PC-9 (cell line): Measurements from ENCODE around the gene LRRC1. TPM values are rescaled to one million over a fixed set of nuclear protein-coding genes. Genes with fewer than 3 reads are reported as not detected.

Experiments
- BruUV-seq: library from RNA; stranded (reverse); fragments of 400-500 nt; replicated peaks from 2 replicates; lab custom pipeline; 2021; lab: Mats Ljungman, UMichigan
- CTCF ChIA-PET: fragments of 300-600 bp; sonication (Branson Sonifier 250); formaldehyde crosslinking; loops from one replicate; lab custom pipeline; 2022; ENCODE audit warnings: antibody characterized with exemption; lab: Charles Lee
- POLR2A ChIA-PET: fragments of 300-600 bp; sonication (Branson Sonifier 250); formaldehyde crosslinking; loops from one replicate; lab custom pipeline; 2022; ENCODE audit warnings: antibody characterized with exemption; ENCODE audit not compliant: unreplicated experiment; lab: Charles Lee
- DNase-seq, 2 experiments: peaks; one replicate each; pipeline versions ENCODE4 v3.0.0 to v3.0.0-alpha.2; 2015 to 2022; ENCODE audit warnings: mixed read lengths in 1 of 2
- H2AFZ ChIP-seq: fragments of 200-600 bp; sonication (generic); 2 replicates; pipeline ENCODE4 v1.8.1; 2017; ENCODE audit warnings: antibody characterized with exemption
- H3F3A ChIP-seq: fragments of 200-600 bp; sonication (generic); 2 replicates; pipeline ENCODE4 v1.8.1; 2017; ENCODE audit warnings: antibody characterized with exemption, mild to moderate bottlenecking, low read depth; ENCODE audit not compliant: insufficient read depth
- H3K27ac ChIP-seq: fragments of 200-600 bp; sonication (generic); 2 replicates; pipeline ENCODE4 v1.6.1; 2016; ENCODE audit warnings: mixed run types
- H3K27me3 ChIP-seq: fragments of 200-600 bp; sonication (generic); 2 replicates; pipeline ENCODE4 v1.6.1; 2016; ENCODE audit warnings: low read depth, mixed run types; ENCODE audit not compliant: insufficient read depth
- H3K36me3 ChIP-seq: fragments of 200-600 bp; sonication (generic); 2 replicates; pipeline ENCODE4 v1.6.1; 2016; ENCODE audit warnings: low read depth, mixed run types
- H3K4me1 ChIP-seq: fragments of 200-600 bp; sonication (generic); replicated peaks from 2 replicates; pipeline ENCODE4 v1.6.1; 2016; ENCODE audit warnings: mixed run types; ENCODE audit not compliant: insufficient read depth
- H3K4me2 ChIP-seq: fragments of 200-600 bp; sonication (generic); 2 replicates; pipeline ENCODE4 v1.6.1; 2017; ENCODE audit warnings: mixed run types
- H3K4me3 ChIP-seq: fragments of 200-600 bp; sonication (generic); 2 replicates; pipeline ENCODE4 v1.6.1; 2016; ENCODE audit warnings: mixed run types
- H3K79me2 ChIP-seq: fragments of 200-600 bp; sonication (generic); 2 replicates; pipeline ENCODE4 v1.6.1; 2017; ENCODE audit warnings: low read depth, mixed run types
- H3K9me2 ChIP-seq: fragments of 200-600 bp; sonication (generic); 2 replicates; pipeline ENCODE4 v1.8.1; 2017; ENCODE audit warnings: mild to moderate bottlenecking; ENCODE audit not compliant: insufficient read depth
- H3K9me3 ChIP-seq: fragments of 200-600 bp; sonication (generic); 2 replicates; pipeline ENCODE4 v1.8.1; 2016; ENCODE audit warnings: low read depth; ENCODE audit not compliant: insufficient read depth
- H4K20me1 ChIP-seq: fragments of 200-600 bp; sonication (generic); 2 replicates; pipeline ENCODE4 v1.8.1; 2017; ENCODE audit not compliant: insufficient read depth
- CTCF ChIP-seq: fragments of 200-600 bp; sonication (generic); conservative IDR thresholded peaks from 2 replicates; pipeline ENCODE4 v1.6.1; 2017; ENCODE audit warnings: mixed run types, antibody characterized with exemption, mild to moderate bottlenecking, moderate library complexity
- EZH2 ChIP-seq: fragments of 200-600 bp; sonication (generic); IDR thresholded peaks from 2 replicates; pipeline ENCODE4 v1.8.0; 2017; ENCODE audit warnings: antibody characterized with exemption, low read depth
- intact Hi-C: fragments of 100-400 bp; cut with micrococcal nuclease; formaldehyde crosslinking; loops from one replicate; pipeline ENCODE4 v1.10.0; 2022; ENCODE audit not compliant: unreplicated experiment
- total RNA-seq: library from RNA; stranded (reverse); gene quantifications from 2 replicates; pipeline ENCODE4 v1.2.3, GENCODE V29; 2021

LRRC1 gene
- total RNA-seq, 1 experiment from 2014 or later = 26.4 TPM

GRCh38 chr6:53752856-53753255, 41.9 kb upstream of the LRRC1 start:
- no peaks in the 10 kb centered on the region for H3K79me2 ChIP-seq
- intact Hi-C loops = no loop called here
- peak overlapping the region; percentile 45 for H3K4me2 ChIP-seq
- H3K4me3 ChIP-seq = no peak overlapping the region
- no peaks in the 10 kb centered on the region for H3K9me3 ChIP-seq
- peak overlapping the region; percentile 80 for H3K27ac ChIP-seq
- H4K20me1 ChIP-seq = no peaks in the 10 kb centered on the region
- DNase-seq = peak in 1 of 2 experiments; percentile 89
- H3K4me1 ChIP-seq = peaks cover 21% of the 10 kb centered on the region
- no peak for TF ChIP-seq CTCF
- no peak for TF ChIP-seq EZH2
- H3K27me3 ChIP-seq = no peaks in the 10 kb centered on the region
- no peaks in the 10 kb centered on the region for H3K9me2 ChIP-seq
- ChIA-PET POLR2A (no interaction called here), CTCF (interaction anchor here (1.2 kb wide), 1 partner anchor 40 kb away, joined by 3 read pairs; no protein-coding TSS in a partner anchor)
- H3F3A ChIP-seq = peaks cover 15% of the 10 kb centered on the region
- H2AFZ ChIP-seq = peak overlapping the region; percentile 63; the same call in 1 of the 2 replicates
- BruUV-seq = no TSS peak
- H3K36me3 ChIP-seq = no peaks in the 10 kb centered on the region

- Histone ChIP-seq H3K27me3 (no peaks in the 10 kb centered on the region), H3K4me1 (peaks cover 21% of the 10 kb centered on the region), H3K36me3 (no peaks in the 10 kb centered on the region), H4K20me1 (no peaks in the 10 kb centered on the region), H3K79me2 (no peaks in the 10 kb centered on the region), H3F3A (peaks cover 15% of the 10 kb centered on the region), H3K9me2 (no peaks in the 10 kb centered on the region), H3K27ac (no peak overlapping the region), H3K9me3 (no peaks in the 10 kb centered on the region), H2AFZ (no peak overlapping the region), H3K4me3 (no peak overlapping the region), H3K4me2 (no peak overlapping the region)
- POLR2A ChIA-PET = no interaction called here
- no TSS peak for BruUV-seq
- CTCF ChIA-PET = no interaction called here
- intact Hi-C loops = no loop called here
- no peak for TF ChIP-seq EZH2
- no peak for DNase-seq
Observed at GRCh38 chr6:53754330-53754729, 40.5 kb upstream of the LRRC1 start.

- Histone ChIP-seq H3F3A (peaks cover 15% of the 10 kb centered on the region), H3K27me3 (no peaks in the 10 kb centered on the region), H3K27ac (no peak overlapping the region), H3K4me3 (no peak overlapping the region), H3K79me2 (no peaks in the 10 kb centered on the region), H4K20me1 (no peaks in the 10 kb centered on the region), H3K4me2 (no peak overlapping the region), H3K9me3 (no peaks in the 10 kb centered on the region), H3K9me2 (no peaks in the 10 kb centered on the region), H2AFZ (no peak overlapping the region), H3K36me3 (no peaks in the 10 kb centered on the region), H3K4me1 (peaks cover 21% of the 10 kb centered on the region)
- intact Hi-C loops = no loop called here
- TF ChIP-seq CTCF (no peak), EZH2 (no peak)
- ChIA-PET POLR2A (no interaction called here), CTCF (no interaction called here)
- no TSS peak for BruUV-seq
- DNase-seq = no peak
Observed at GRCh38 chr6:53756396-53756795, 38.4 kb upstream of the LRRC1 start.

GRCh38 chr6:53758496-53758895, 36.3 kb upstream of the LRRC1 start:
- no TSS peak for BruUV-seq
- H3K27ac ChIP-seq = no peak overlapping the region
- ChIA-PET POLR2A (no interaction called here), CTCF (no interaction called here)
- no peaks in the 10 kb centered on the region for H3K36me3 ChIP-seq
- intact Hi-C loops = no loop called here
- no peak overlapping the region for H3K4me2 ChIP-seq
- H3K4me1 ChIP-seq = peaks cover 3% of the 10 kb centered on the region
- peaks cover under 1% of the 10 kb centered on the region; the same call in 1 of the 2 replicates for H3K9me3 ChIP-seq
- no peak overlapping the region for H3K4me3 ChIP-seq
- no peaks in the 10 kb centered on the region for H3K27me3 ChIP-seq
- TF ChIP-seq EZH2 (no peak), CTCF (no peak)
- H3K9me2 ChIP-seq = no peaks in the 10 kb centered on the region; the same call in 1 of the 2 replicates
- H3F3A ChIP-seq = peaks cover under 1% of the 10 kb centered on the region; the same call in 1 of the 2 replicates
- no peak for DNase-seq
- no peaks in the 10 kb centered on the region for H3K79me2 ChIP-seq
- no peaks in the 10 kb centered on the region for H4K20me1 ChIP-seq
- H2AFZ ChIP-seq = no peak overlapping the region
